GM21737 (cell line): ENCODE measurements around the gene REXO4.
"Not testable (repeated sequence)": the region's sequence is repeated elsewhere in the genome, so short reads cannot be mapped to it uniquely, and the experiment has no call there.

Experiments
- ATAC-seq: cut with Tn5 transposase; IDR thresholded peaks from one replicate; pipeline ENCODE4 v1.9.1; 2021; ENCODE audit warnings: mild to moderate bottlenecking, moderate library complexity; ENCODE audit not compliant: unreplicated experiment

The REXO4 gene

GRCh38 chr9:133389562-133389961, 28.2 kb downstream of the REXO4 start:
- ATAC-seq, result no peak

- no peak for ATAC-seq
These were observed 28.7 kb downstream of the REXO4 start for GRCh38 chr9:133389025-133389557.

- no peak for ATAC-seq
These were observed 30.1 kb downstream of the REXO4 start for GRCh38 chr9:133387680-133388079.

GRCh38 chr9:133386338-133386737, 31.5 kb downstream of the REXO4 start:
- ATAC-seq, result no peak

GRCh38 chr9:133385452-133385851, 32.4 kb downstream of the REXO4 start:
- no peak for ATAC-seq

GRCh38 chr9:133384736-133385321, 33.0 kb downstream of the REXO4 start:
- ATAC-seq, result no peak

GRCh38 chr9:133383438-133383837, 34.4 kb downstream of the REXO4 start:
- no peak for ATAC-seq

- ATAC-seq, result no peak
These were observed 35.2 kb downstream of the REXO4 start for GRCh38 chr9:133382507-133383141.

GRCh38 chr9:133380734-133381133, 37.1 kb downstream of the REXO4 start:
- ATAC-seq, result no peak

- ATAC-seq, result no peak
These were observed 38.4 kb downstream of the REXO4 start for GRCh38 chr9:133379153-133380086.

GRCh38 chr9:133378408-133378962, 39.3 kb downstream of the REXO4 start:
- ATAC-seq, result no peak

GRCh38 chr9:133377721-133378216, 40.0 kb downstream of the REXO4 start:
- ATAC-seq, result no peak

- not testable (repeated sequence) for ATAC-seq
These were observed 40.5 kb downstream of the REXO4 start for GRCh38 chr9:133377280-133377679.

GRCh38 chr9:133375724-133376654, 41.8 kb downstream of the REXO4 start, which contains the start of the genes STKLD1 and SURF4:
Gene STKLD1, plus strand, starts transcription at chr9:133376366. Its CDS starts 108 bp downstream, at chr9:133376474.
Gene SURF4, minus strand, starts transcription at chr9:133376060. Its CDS starts 91 bp downstream, at chr9:133375969.
- ATAC-seq, result peak; percentile 88

GRCh38 chr9:133375116-133375723, 42.6 kb downstream of the REXO4 start:
- ATAC-seq, result peak; percentile 3

GRCh38 chr9:133374612-133375115, 43.1 kb downstream of the REXO4 start:
- ATAC-seq, result no peak

- ATAC-seq, result no peak
These were observed 45.7 kb downstream of the REXO4 start for GRCh38 chr9:133372144-133372543.

- no peak for ATAC-seq
These were observed 46.5 kb downstream of the REXO4 start for GRCh38 chr9:133371261-133371711.

GRCh38 chr9:133370685-133371084, 47.1 kb downstream of the REXO4 start:
- ATAC-seq, result no peak
